Glutamatergic neuron (in vitro differentiated cells): Measurements from ENCODE around the gene LINC00632. TPM values are rescaled to one million over a fixed set of nuclear protein-coding genes. Genes with fewer than 3 reads are reported as not detected.
A peak's percentile ranks its signal among the peaks of the same experiment; 100 is the strongest.

Experiments
- DNase-seq: peaks from one replicate; pipeline ENCODE4 v3.0.0; 2022
- H3K27ac Mint-ChIP-seq: one replicate; pipeline ENCODE4 v1.8.0; 2020; ENCODE audit warnings: mild to moderate bottlenecking, mixed read lengths, inconsistent platforms; ENCODE audit not compliant: unreplicated experiment
- H3K27me3 Mint-ChIP-seq: one replicate; pipeline ENCODE4 v1.8.0; 2020; ENCODE audit warnings: mild to moderate bottlenecking, moderate library complexity, mixed read lengths, inconsistent platforms; ENCODE audit not compliant: unreplicated experiment
- H3K36me3 Mint-ChIP-seq: one replicate; pipeline ENCODE4 v1.8.0; 2020; ENCODE audit warnings: mild to moderate bottlenecking, mixed read lengths, inconsistent platforms; ENCODE audit not compliant: unreplicated experiment
- H3K4me1 Mint-ChIP-seq: one replicate; pipeline ENCODE4 v1.8.0; 2020; ENCODE audit warnings: mild to moderate bottlenecking, low read depth, mixed read lengths, inconsistent platforms; ENCODE audit not compliant: unreplicated experiment
- H3K4me3 Mint-ChIP-seq: one replicate; pipeline ENCODE4 v1.8.0; 2020; ENCODE audit warnings: mild to moderate bottlenecking, mixed read lengths, inconsistent platforms; ENCODE audit not compliant: unreplicated experiment
- H3K9me3 Mint-ChIP-seq: one replicate; pipeline ENCODE4 v1.8.0; 2020; ENCODE audit warnings: mild to moderate bottlenecking, moderate library complexity, mixed read lengths, inconsistent platforms; ENCODE audit not compliant: unreplicated experiment
- CTCF ChIP-seq: fragments of 200-600 bp; sonication (generic); IDR thresholded peaks from one replicate; pipeline ENCODE4 v1.5.0; 2021; ENCODE audit not compliant: partially characterized antibody, unreplicated experiment
- total RNA-seq: library from RNA; stranded (reverse); fragmentation: NEBNext Ultra II Directional; extraction: Animal tissue kit (Norgen Biotek cat#: 25700); gene quantifications from one replicate; pipeline ENCODE4 v1.2.1, GENCODE V29; 2021; ENCODE audit not compliant: unreplicated experiment

Gene LINC00632
- total RNA-seq, 1 donor from 2014 or later: 89.8 TPM

GRCh38 chrX:140815868-140816267 lies 106.3 kb downstream of the LINC00632 start:
- no peak for TF ChIP-seq CTCF
- Mint-ChIP-seq H3K4me1 (no peaks in the 10 kb centered on the region), H3K9me3 (no peaks in the 10 kb centered on the region), H3K27me3 (no peaks in the 10 kb centered on the region), H3K4me3 (no peak overlapping the region), H3K36me3 (no peaks in the 10 kb centered on the region), H3K27ac (no peak overlapping the region)
- no peak for DNase-seq

- TF ChIP-seq CTCF: peak; percentile 62
- Mint-ChIP-seq H3K27ac (no peak overlapping the region), H3K4me1 (no peaks in the 10 kb centered on the region), H3K9me3 (no peaks in the 10 kb centered on the region), H3K27me3 (no peaks in the 10 kb centered on the region), H3K4me3 (no peak overlapping the region), H3K36me3 (no peaks in the 10 kb centered on the region)
- no peak for DNase-seq
Measured at GRCh38 chrX:140817943-140818342, 108.4 kb downstream of the LINC00632 start.

GRCh38 chrX:140821280-140821679 lies 111.7 kb downstream of the LINC00632 start:
- H3K4me3 Mint-ChIP-seq: no peak overlapping the region
- H3K36me3 Mint-ChIP-seq: no peaks in the 10 kb centered on the region
- no peaks in the 10 kb centered on the region for H3K4me1 Mint-ChIP-seq
- no peaks in the 10 kb centered on the region for H3K27me3 Mint-ChIP-seq
- no peak for TF ChIP-seq CTCF
- no peak for DNase-seq
- H3K27ac Mint-ChIP-seq: peak overlapping the region; percentile 59
- H3K9me3 Mint-ChIP-seq: no peaks in the 10 kb centered on the region

GRCh38 chrX:140822184-140822583 lies 112.6 kb downstream of the LINC00632 start:
- H3K36me3 Mint-ChIP-seq: no peaks in the 10 kb centered on the region
- no peak for TF ChIP-seq CTCF
- no peaks in the 10 kb centered on the region for H3K4me1 Mint-ChIP-seq
- no peaks in the 10 kb centered on the region for H3K27me3 Mint-ChIP-seq
- no peak overlapping the region for H3K4me3 Mint-ChIP-seq
- H3K9me3 Mint-ChIP-seq: no peaks in the 10 kb centered on the region
- DNase-seq: no peak
- H3K27ac Mint-ChIP-seq: no peak overlapping the region

GRCh38 chrX:140822861-140823260 lies 113.3 kb downstream of the LINC00632 start:
- Mint-ChIP-seq H3K36me3 (no peaks in the 10 kb centered on the region), H3K4me3 (no peak overlapping the region), H3K4me1 (no peaks in the 10 kb centered on the region), H3K27ac (no peak overlapping the region), H3K27me3 (no peaks in the 10 kb centered on the region), H3K9me3 (no peaks in the 10 kb centered on the region)
- no peak for TF ChIP-seq CTCF
- DNase-seq: no peak
